ENCODE measurements around the gene TIMD4.

TIMD4 gene

GRCh38 chr5:156920861-156921431, 42.1 kb downstream of the TIMD4 start:
- DNase-seq = no peak

- DNase-seq = no peak
Measured at GRCh38 chr5:156920042-156920860, 42.8 kb downstream of the TIMD4 start.

DNA sequence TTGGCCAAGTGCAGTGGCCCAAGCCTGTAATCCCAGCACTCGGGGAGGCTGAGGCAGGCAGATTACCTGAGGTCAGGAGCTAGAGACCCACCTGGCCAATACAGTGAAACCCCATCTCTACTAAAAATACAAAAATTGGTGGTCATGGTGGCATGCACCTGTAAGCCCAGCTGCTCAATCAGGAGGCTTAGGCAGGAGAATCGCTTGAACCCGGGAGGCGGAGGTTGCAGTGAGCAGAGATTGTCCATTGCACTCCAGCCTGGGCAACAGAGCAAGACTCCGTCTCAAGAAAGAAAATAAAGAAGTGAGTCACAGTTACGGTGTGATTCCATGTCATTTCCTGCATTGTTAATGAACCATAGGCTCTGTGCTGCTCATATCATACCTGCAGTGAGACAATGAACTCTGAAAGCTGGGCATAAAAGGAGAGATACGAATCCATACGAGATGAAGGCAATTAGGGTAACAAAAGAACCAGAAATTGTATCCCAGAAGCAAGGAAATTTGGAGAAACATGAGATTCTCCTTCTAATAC, 44.6 kb downstream of the TIMD4 start:
- DNase-seq = no peak

DNA sequence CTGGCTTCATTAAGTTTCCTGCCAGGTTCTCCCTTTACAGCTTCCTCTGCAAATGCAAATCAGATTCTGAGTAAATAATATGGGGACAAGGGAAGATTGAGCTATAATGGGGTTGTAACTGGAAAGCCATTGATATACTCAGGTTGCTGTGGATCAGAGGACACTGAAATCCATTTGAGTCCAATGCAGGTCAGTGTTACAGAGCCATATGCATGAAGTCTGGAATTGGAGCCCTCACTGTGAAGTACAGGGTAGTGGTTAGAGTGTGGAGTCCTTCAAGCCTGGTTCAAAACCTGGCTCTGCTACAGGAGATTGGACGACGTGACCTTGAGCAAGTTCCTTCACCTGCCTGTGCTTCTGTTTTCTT, 48.7 kb downstream of the TIMD4 start:
- no peak for DNase-seq

GRCh38 chr5:156913719-156914370, 49.2 kb downstream of the TIMD4 start:
- DNase-seq = no peak

DNA sequence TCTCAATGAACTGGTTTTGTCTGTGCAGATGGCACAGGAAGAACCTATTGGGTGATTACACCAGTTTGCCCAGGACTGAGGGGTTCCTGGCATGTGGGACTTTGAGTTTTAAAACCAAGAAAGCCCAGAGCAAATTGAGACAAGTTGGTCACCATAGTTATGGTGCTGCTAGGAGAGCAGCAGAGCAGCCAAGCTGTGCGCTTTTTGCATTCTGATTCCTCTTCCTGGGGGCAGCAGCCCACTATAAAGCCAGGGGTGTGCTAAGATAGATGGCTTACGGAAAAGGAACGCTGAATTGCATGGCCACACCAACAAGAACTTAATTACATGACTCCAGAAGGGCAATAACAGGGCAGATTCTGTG, 49.7 kb downstream of the TIMD4 start:
- DNase-seq = no peak

DNA sequence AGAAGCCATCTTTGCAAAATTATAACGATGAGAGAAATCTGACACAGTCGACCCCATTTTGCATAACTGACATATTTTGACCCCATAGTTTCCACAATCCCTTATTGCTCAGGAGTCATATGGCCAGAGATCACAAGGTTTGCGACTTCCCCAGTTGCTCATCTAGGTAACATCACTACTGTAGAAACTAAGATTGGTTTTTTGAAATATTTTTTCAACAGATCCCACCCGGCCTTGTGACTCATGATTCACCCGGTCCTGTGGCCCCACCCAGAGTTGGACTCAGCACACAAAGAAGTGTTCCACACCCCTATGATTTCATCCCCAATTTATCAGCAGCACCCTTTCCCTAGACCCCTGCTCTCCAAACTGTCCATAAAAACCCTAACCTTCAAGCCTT, 50.2 kb downstream of the TIMD4 start:
- DNase-seq = no peak

DNA sequence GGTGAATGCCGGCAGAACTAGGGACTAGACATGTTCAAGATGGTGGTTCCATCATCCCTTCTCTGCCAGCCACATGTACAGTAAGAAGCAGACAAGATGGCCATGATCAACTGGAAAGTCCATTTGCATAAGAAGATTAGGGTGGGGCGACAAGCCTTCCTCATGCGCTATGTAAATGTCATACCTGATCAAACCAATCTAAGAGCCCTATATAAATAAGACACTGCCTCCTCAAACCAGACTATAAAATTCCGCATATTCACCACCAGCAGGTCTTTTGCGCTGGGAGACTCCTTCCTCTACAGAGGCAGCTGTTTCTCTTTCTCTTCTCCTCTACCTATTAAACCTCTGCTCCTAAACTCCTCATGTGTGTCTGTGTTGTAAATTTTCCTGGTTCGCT, 53.8 kb downstream of the TIMD4 start:
- DNase-seq = no peak

DNA sequence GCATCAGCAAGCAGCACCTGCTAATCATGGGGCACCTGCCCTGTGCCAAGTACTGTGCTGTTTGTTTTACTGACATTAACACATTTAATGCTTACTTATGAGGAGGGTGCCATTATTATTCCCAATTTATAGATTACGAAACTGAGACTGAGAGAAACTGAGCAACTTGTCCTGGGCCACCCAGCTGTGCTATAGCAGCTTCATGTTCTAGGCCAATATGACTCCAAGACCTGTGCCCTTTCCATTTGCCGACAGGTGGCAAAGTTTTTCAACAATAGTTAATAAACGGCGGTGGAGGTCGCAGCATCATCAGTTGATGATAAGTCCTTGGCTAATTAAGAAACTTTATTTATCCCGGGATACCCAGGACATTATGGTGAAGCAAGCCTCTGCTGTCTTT, 55.4 kb downstream of the TIMD4 start:
- no peak for DNase-seq

GRCh38 chr5:156906807-156907206, 56.2 kb downstream of the TIMD4 start:
- DNase-seq = no peak

DNA sequence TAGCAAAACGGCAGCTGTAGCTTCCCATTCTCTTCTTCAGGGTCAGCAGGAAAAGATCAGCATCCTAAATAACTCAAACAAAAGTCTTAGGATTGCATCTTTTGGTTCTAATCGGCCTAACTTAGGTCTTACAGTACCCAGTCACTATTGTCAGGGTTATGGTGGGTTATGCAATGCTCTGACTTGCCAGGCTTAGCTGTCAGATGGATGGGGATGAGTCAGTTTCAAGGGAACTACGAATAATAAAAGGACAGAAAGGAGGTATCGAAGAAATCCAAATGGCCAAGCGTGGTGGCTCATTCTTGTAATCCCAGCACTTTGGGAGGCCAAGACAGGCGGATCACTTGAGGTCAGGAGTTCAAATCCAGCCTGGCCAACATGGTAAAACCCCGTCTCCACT, 66.5 kb downstream of the TIMD4 start:
- DNase-seq = no peak

GRCh38 chr5:156893517-156893916, 69.5 kb downstream of the TIMD4 start:
- DNase-seq = no peak

- DNase-seq = no peak
Measured at GRCh38 chr5:156892864-156893263, 70.2 kb downstream of the TIMD4 start.

DNA sequence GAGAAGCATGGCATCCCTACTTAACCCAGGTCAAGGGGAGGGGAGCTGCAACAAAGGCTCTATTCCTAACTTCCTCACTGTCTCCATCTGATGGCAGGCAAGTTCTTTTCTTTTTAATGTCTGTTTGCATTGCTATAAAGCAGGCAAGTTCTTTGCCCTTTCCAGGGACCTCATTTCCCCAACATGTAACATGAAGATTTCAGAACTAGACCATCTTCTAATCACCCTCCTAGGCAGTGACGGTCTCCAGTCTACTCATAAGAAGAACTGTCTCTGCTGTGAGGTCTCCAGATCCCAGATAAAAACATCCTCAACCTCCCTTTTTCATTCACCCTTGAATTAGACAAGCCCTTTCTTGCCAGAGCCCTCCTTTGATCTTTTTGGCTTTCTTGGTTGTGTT, 70.8 kb downstream of the TIMD4 start:
- DNase-seq = no peak

DNA sequence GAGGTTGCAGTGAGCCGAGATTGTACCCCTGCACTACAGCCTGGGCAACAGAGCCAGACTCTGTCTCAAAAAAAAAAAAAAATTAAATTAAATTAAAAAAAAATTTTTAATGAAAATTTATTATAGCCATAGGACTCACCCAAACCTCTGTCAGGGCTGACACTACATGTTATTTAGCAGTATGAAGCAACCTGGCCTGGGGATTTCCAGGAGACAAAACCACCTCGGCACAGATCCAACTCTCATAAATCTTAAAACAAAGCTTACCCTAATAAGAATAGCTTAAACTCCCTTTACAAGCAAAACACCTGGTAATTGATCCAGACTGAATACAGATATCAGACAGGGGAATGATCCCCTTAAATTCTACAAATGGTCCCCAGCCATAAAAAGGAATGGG, 74.5 kb downstream of the TIMD4 start:
- DNase-seq = no peak

- DNase-seq = no peak
Measured at GRCh38 chr5:156883316-156883875, 79.6 kb downstream of the TIMD4 start.

GRCh38 chr5:156879665-156880285, 83.3 kb downstream of the TIMD4 start:
- DNase-seq = no peak

GRCh38 chr5:156871212-156871611, 91.8 kb downstream of the TIMD4 start:
- DNase-seq = no peak

DNA sequence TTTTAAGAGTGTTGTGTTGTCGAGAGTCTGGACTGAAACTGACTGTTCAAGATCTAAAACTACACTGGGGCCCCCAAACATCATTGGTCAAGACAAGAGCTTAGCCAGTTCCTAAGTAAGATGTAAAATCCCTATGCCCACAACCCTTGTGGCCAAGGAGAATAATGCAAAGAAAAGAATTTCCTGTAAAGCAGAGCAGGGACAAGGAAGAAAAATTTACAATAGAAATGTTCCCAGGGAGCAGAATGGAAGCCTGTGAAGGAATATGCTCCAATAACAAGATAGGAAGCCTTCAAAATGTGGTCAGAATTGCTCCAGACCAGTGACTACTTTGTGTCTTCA, 92.6 kb downstream of the TIMD4 start:
- DNase-seq = no peak

All from HCEC 1CT (cell line).